Lower lobe of right lung (tissue), 2 donors: ENCODE measurements around the gene NKAIN2. TPM values are rescaled to one million over a fixed set of nuclear protein-coding genes. Genes with fewer than 3 reads are reported as not detected.

ENCODE experiments used
- ATAC-seq, 2 donors: fragments of 200-7000 bp; cut with Tn5 transposase; one replicate each; pipeline ENCODE4 v1.9.1; 2020 to 2022; ENCODE audit warnings: mild to moderate bottlenecking in 2 of 2, moderate library complexity in 2 of 2
- DNase-seq: peaks from one replicate; pipeline ENCODE4 v3.0.0-alpha.2; 2020
- H3K27ac ChIP-seq: fragments of 200-600 bp; one replicate; pipeline ENCODE4 v1.8.0; 2022
- H3K27me3 ChIP-seq: fragments of 200-600 bp; one replicate; pipeline ENCODE4 v1.8.0; 2022; ENCODE audit warnings: low read depth
- H3K36me3 ChIP-seq: fragments of 200-600 bp; one replicate; pipeline ENCODE4 v1.8.0; 2022; ENCODE audit warnings: mild to moderate bottlenecking
- H3K4me1 ChIP-seq: fragments of 200-600 bp; one replicate; pipeline ENCODE4 v1.8.0; 2022
- H3K4me3 ChIP-seq: fragments of 200-600 bp; one replicate; pipeline ENCODE4 v1.8.0; 2022; ENCODE audit warnings: mild to moderate bottlenecking
- H3K9me3 ChIP-seq: fragments of 200-600 bp; one replicate; pipeline ENCODE4 v1.8.0; 2022
- CTCF ChIP-seq: fragments of 200-600 bp; IDR thresholded peaks from one replicate; pipeline ENCODE4 v1.8.0; 2022; ENCODE audit warnings: antibody characterized with exemption, mild to moderate bottlenecking
- intact Hi-C: fragments of 100-400 bp; cut with DNase I; formaldehyde crosslinking; loops from one replicate; pipeline ENCODE4 v1.11.0; 2022
- total RNA-seq: library from RNA; stranded (reverse); fragmentation: NEBNext Ultra II Directional; extraction: Animal tissue kit (Norgen Biotek cat#: 25700); gene quantifications from one replicate; pipeline ENCODE4 v1.2.1, GENCODE V29; 2021
- donor health status: DM: no; HTN: yes; CAD: no; lungs with severe emphysema.

NKAIN2 gene
- total RNA-seq, 1 donor from 2014 or later: 0.12 TPM

GRCh38 chr6:124441450-124441849 is 637.8 kb downstream of the NKAIN2 start:
- Histone ChIP-seq H3K27me3 (no peaks in the 10 kb centered on the region), H3K36me3 (no peaks in the 10 kb centered on the region), H3K9me3 (no peaks in the 10 kb centered on the region), H3K27ac (no peak overlapping the region), H3K4me3 (no peak overlapping the region), H3K4me1 (no peaks in the 10 kb centered on the region)
- DNase-seq: no peak
- ATAC-seq: no peak
- no peak for TF ChIP-seq CTCF
- intact Hi-C loops: no loop called here

GRCh38 chr6:124443541-124443940 is 639.9 kb downstream of the NKAIN2 start:
- Histone ChIP-seq H3K27ac (no peak overlapping the region), H3K9me3 (no peaks in the 10 kb centered on the region), H3K4me3 (no peak overlapping the region), H3K36me3 (no peaks in the 10 kb centered on the region), H3K27me3 (no peaks in the 10 kb centered on the region), H3K4me1 (no peaks in the 10 kb centered on the region)
- ATAC-seq (no peak), DNase-seq (no peak)
- no peak for TF ChIP-seq CTCF
- intact Hi-C loops: no loop called here

- no peak for TF ChIP-seq CTCF
- DNase-seq: no peak
- no peaks in the 10 kb centered on the region for H3K27me3 ChIP-seq
- H3K4me3 ChIP-seq: no peak overlapping the region
- H3K4me1 ChIP-seq: no peaks in the 10 kb centered on the region
- ATAC-seq: no peak
- no peak overlapping the region for H3K27ac ChIP-seq
- H3K9me3 ChIP-seq: no peaks in the 10 kb centered on the region
- no peaks in the 10 kb centered on the region for H3K36me3 ChIP-seq
- intact Hi-C loops: no loop called here
Observed at GRCh38 chr6:124445581-124445980, 641.9 kb downstream of the NKAIN2 start.

GRCh38 chr6:124446961-124447360 is 643.3 kb downstream of the NKAIN2 start:
- DNase-seq (no peak), ATAC-seq (no peak)
- Histone ChIP-seq H3K9me3 (no peaks in the 10 kb centered on the region), H3K36me3 (no peaks in the 10 kb centered on the region), H3K4me3 (no peak overlapping the region), H3K4me1 (no peaks in the 10 kb centered on the region), H3K27ac (no peak overlapping the region), H3K27me3 (no peaks in the 10 kb centered on the region)
- no peak for TF ChIP-seq CTCF
- intact Hi-C loops: no loop called here

- Histone ChIP-seq H3K27me3 (no peaks in the 10 kb centered on the region), H3K9me3 (no peaks in the 10 kb centered on the region), H3K27ac (no peak overlapping the region), H3K36me3 (no peaks in the 10 kb centered on the region), H3K4me3 (no peak overlapping the region), H3K4me1 (no peaks in the 10 kb centered on the region)
- no peak for TF ChIP-seq CTCF
- intact Hi-C loops: no loop called here
- DNase-seq (no peak), ATAC-seq (no peak)
Observed at GRCh38 chr6:124459268-124459667, 655.6 kb downstream of the NKAIN2 start.

- no peak overlapping the region for H3K27ac ChIP-seq
- intact Hi-C loops: no loop called here
- no peak for TF ChIP-seq CTCF
Observed at GRCh38 chr6:124462750-124463149, 659.1 kb downstream of the NKAIN2 start.

More at GRCh38 chr6:124462750-124463149, 659.1 kb downstream of the NKAIN2 start:
- DNase-seq (no peak), ATAC-seq (no peak)
- Histone ChIP-seq H3K4me1 (no peaks in the 10 kb centered on the region), H3K4me3 (no peak overlapping the region), H3K36me3 (no peaks in the 10 kb centered on the region), H3K27me3 (no peaks in the 10 kb centered on the region), H3K9me3 (no peaks in the 10 kb centered on the region)
